Measurements from ENCODE around the gene SIRT7.

- no peak for TF ChIP-seq CTCF (IDR thresholded peaks at IDR 0.05)
- TF ChIP-seq POLR2A (IDR thresholded peaks at IDR 0.05) = no peak
- no peak for TF ChIP-seq EP300 (IDR thresholded peaks at IDR 0.05)
Observed at GRCh38 chr17:81885454-81885853, 32.5 kb downstream of the SIRT7 start.

All from ovary (tissue), 3 donors.